ENCODE data around the gene STMN3. TPM values are rescaled to one million over a fixed set of nuclear protein-coding genes. Genes with fewer than 3 reads are reported as not detected.
A peak's percentile ranks its signal among the peaks of the same experiment; 100 is the strongest.
"Not testable (repeated sequence)": the region's sequence is repeated elsewhere in the genome, so short reads cannot be mapped to it uniquely, and the experiment has no call there.

The STMN3 gene
- total RNA-seq, 1 donor: 9.3 TPM

DNA sequence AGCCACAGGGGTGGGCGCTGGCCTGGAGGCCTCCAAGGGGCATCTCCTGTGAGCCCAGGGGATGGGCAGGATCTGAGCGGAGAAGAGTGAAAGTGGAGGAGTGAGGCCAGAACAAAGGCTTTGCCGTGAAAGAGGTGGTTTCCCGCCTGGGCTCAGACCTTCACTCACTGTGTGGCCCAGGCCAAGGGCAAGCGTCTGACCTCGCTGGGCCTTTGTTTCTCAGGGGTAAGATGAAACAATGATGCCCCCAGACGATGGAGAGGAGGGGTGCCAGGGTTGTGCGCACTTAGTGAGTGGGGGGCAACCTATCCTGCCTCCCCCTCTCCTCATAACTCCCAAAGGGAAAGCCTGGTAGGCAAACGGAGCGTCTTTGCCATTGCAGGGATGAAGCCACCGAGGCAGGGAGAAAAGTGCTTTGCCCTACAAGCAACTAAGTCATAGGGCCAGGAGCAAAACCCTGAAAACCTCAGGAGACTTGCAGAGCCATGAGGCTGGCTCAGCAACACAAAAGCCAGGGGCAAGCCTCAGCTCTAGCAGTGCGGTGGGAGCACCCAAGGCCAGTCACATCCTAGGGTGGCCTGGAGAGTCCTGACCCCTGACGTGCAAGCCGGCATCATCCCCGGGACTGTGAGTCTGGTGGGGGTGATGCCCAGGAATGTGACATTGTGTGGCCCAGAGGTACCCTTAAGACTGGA, 897 bp upstream of the STMN3 start:
- no peak for DNase-seq (ENCODE audit: low read depth)
- peak overlapping the region; percentile 56 for H3K4me3 ChIP-seq (ENCODE audit: low read depth, low read length)
- TF ChIP-seq, protein P1, sequence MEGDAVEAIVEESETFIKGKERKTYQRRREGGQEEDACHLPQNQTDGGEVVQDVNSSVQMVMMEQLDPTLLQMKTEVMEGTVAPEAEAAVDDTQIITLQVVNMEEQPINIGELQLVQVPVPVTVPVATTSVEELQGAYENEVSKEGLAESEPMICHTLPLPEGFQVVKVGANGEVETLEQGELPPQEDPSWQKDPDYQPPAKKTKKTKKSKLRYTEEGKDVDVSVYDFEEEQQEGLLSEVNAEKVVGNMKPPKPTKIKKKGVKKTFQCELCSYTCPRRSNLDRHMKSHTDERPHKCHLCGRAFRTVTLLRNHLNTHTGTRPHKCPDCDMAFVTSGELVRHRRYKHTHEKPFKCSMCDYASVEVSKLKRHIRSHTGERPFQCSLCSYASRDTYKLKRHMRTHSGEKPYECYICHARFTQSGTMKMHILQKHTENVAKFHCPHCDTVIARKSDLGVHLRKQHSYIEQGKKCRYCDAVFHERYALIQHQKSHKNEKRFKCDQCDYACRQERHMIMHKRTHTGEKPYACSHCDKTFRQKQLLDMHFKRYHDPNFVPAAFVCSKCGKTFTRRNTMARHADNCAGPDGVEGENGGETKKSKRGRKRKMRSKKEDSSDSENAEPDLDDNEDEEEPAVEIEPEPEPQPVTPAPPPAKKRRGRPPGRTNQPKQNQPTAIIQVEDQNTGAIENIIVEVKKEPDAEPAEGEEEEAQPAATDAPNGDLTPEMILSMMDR (IDR thresholded peaks at IDR 0.05; ENCODE audit: insufficient read depth, low read length): no peak

DNA sequence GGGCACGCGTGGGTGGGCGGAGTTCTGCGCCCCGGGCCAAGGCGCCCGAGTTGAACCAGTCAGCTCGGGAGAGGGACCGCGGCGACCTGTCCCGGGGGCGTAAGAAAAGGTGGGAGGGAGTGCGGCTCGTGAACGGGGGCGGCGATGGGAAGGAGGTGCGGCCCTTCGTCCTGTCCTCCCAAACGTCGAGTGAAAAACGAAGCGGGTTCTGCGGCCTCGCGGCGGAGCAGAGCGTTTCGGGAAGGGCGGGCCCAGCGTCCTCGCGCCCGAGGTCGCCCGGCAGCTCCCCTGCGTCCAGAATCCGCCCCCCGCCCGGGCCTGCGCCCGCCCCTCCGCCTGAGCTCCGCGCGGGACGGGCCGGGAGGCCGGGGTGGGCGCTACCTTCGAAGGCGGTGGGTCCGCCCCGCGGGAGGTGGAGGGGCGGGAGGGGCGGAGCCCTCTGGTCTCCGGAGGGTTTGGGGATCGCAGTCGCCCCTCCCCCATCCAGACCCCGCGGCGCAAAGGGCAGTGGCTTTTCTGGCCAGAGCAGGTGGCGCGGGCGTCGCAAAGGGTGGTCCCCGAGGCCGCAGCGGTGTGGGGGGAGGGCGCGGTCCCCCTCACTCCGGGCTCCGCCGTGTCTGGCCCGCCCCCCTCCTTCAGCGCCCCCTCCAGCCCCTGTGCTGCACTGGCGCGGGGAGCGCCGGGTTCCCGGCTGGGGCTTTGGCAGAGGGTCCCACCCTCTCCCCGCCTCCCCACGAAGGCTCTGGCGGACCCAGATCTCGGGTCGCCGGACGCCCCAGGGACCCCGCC, 838 bp downstream of the STMN3 start:
- H3K4me3 ChIP-seq (ENCODE audit: low read depth, low read length): peak overlapping the region; percentile 70
- DNase-seq (ENCODE audit: low read depth): peak; percentile 10
- TF ChIP-seq, protein P1 (IDR thresholded peaks at IDR 0.05; ENCODE audit: insufficient read depth, low read length): no peak

DNA sequence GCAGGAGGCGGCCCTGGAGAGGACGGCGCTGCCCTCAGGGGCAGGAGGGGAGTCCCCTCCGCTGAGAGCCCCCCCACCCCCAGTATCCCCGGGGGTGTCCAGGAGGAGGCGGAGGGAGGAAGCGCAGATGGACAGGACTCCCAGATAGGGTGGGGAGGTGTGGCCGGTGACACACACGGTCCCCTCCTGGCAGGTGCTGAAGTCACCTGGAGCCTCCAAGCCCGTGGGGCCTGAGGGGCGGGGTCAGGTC, 1.4 kb downstream of the STMN3 start:
- no peak for DNase-seq (ENCODE audit: low read depth)
- peak overlapping the region; percentile 70 for H3K4me3 ChIP-seq (ENCODE audit: low read depth, low read length)
- TF ChIP-seq, protein P1 (IDR thresholded peaks at IDR 0.05; ENCODE audit: insufficient read depth, low read length): no peak

DNA sequence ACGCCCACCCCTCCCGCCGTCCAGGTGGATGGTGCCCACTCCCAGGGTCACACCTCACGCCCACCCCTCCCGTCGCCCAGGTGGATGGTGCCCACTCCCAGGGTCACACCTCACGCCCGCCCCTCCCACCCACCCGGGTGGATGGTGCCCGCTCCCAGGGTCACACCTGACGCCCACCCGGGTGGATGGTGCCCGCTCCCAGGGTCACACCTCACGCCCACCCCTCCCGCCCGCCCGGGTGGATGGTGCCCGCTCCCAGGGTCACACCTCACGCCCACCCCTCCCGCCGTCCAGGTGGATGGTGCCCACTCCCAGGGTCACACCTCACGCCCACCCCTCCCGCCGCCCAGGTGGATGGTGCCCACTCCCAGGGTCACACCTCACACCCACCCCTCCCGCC, 2.7 kb downstream of the STMN3 start:
- not testable (repeated sequence) for DNase-seq (ENCODE audit: low read depth); H3K4me3 ChIP-seq (ENCODE audit: low read depth, low read length)

DNA sequence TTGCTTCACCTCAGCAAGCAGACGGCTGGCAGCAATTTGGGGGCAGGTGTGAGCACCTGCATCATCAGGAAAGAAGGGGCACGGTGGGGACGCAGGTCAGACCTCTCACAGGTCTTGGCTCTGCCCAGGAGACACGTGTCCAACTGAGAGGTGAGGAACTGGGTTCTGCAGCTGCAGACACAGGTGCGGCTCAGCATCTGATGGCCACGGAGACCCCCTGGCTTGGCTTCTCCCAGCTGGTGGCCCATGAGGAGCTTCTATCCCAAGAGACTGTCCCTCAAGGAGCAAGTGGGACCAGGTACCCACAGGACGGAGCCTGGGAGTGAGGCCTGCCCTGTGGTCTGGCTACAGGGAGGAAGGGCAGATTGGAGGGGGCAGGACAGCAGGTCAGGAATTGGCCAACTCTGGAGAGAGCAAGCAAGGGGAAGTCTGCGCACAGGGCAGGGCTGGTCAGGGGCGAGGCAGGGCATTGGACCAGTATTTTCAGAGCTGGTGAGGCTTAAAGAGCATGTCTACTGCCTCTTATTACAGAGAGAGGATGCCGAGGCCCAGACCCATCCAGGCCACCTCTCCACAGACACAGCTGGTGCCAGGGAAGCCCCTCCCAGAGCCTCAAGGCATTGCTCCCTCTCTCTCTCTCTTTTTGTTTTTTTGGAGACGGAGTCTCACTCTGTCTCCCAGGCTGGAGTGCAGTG, 4.2 kb downstream of the STMN3 start:
- DNase-seq (ENCODE audit: low read depth): no peak
- TF ChIP-seq, protein P1 (IDR thresholded peaks at IDR 0.05; ENCODE audit: insufficient read depth, low read length): no peak
- H3K4me3 ChIP-seq (ENCODE audit: low read depth, low read length): no peak overlapping the region

DNA sequence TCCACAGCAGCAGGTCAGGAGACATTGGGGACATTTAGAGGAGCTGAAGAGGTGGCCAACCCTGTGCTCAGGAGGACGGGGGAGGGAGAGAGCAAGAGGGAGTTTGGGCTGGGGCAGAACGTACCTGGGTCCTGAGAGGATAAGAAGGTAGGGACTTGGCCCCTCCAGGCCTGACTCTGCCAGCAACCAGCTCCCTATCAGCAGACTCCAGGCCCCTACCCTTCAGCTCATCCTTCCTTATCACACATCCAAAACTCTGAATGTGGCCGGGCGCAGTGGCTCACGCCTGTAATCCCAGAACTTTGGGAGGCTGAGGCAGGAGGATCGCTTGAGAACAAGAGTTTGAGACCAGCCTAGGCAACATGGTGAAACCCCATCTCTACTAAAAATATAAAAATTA, 5.0 kb downstream of the STMN3 start:
- no peak overlapping the region for H3K4me3 ChIP-seq (ENCODE audit: low read depth, low read length)
- DNase-seq (ENCODE audit: low read depth): no peak
- TF ChIP-seq, protein P1 (IDR thresholded peaks at IDR 0.05; ENCODE audit: insufficient read depth, low read length): no peak

DNA sequence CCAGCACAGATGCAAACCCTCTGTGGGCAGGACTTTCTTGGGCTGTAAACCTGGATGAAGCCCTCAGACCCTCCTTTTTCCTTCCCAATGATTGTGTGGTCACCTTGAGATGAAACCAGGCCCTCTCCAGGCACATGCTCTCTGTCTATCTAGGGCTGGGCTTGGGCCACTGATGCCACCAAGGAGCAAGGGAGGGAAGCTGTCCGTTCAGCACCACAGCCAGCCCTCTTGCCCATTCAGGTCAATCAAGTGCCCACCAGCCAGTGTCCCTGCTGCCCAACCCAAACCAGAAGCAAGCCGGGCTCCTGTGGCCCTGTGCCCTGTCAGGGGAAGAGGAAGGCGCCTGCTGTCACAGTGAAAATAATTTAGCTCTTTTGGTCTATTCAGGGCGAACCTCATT, 8.0 kb downstream of the STMN3 start:
- no peak for DNase-seq (ENCODE audit: low read depth)
- TF ChIP-seq, protein P1 (IDR thresholded peaks at IDR 0.05; ENCODE audit: insufficient read depth, low read length): no peak
- H3K4me3 ChIP-seq (ENCODE audit: low read depth, low read length): no peak overlapping the region
